CD4-positive, alpha-beta T cell treated with Interleukin-17A for 4 hours (primary cell): ENCODE measurements around the gene SLC22A15.
A peak's percentile ranks its signal among the peaks of the same experiment; 100 is the strongest.
"Not testable (repeated sequence)": the region's sequence is repeated elsewhere in the genome, so short reads cannot be mapped to it uniquely, and the experiment has no call there.

ENCODE experiments used
- DNase-seq: peaks from one replicate; pipeline ENCODE4 v3.0.0-alpha.2; 2020; ENCODE audit warnings: mixed read lengths

Gene SLC22A15

GRCh38 chr1:115980998-115981993, 5.0 kb downstream of the SLC22A15 start:
- DNase-seq, result no peak

GRCh38 chr1:115982400-115982799, 6.1 kb downstream of the SLC22A15 start:
- no peak for DNase-seq

- DNase-seq, result no peak
These were observed 7.3 kb downstream of the SLC22A15 start for GRCh38 chr1:115983584-115983983.

- DNase-seq, result no peak
These were observed 11.3 kb downstream of the SLC22A15 start for GRCh38 chr1:115987623-115988022.

GRCh38 chr1:115988953-115989352, 12.6 kb downstream of the SLC22A15 start:
- no peak for DNase-seq

- no peak for DNase-seq
These were observed 13.4 kb downstream of the SLC22A15 start for GRCh38 chr1:115989699-115990098.

GRCh38 chr1:115991909-115992308, 15.6 kb downstream of the SLC22A15 start:
- no peak for DNase-seq

- DNase-seq, result not testable (repeated sequence)
These were observed 21.6 kb downstream of the SLC22A15 start for GRCh38 chr1:115997921-115998320.

- no peak for DNase-seq
These were observed 25.6 kb downstream of the SLC22A15 start for GRCh38 chr1:116001739-116002487.

GRCh38 chr1:116002781-116003420, 26.6 kb downstream of the SLC22A15 start:
- DNase-seq, result no peak

- no peak for DNase-seq
These were observed 27.5 kb downstream of the SLC22A15 start for GRCh38 chr1:116003823-116004222.

GRCh38 chr1:116006486-116006964, 30.2 kb downstream of the SLC22A15 start:
- DNase-seq, result no peak

GRCh38 chr1:116008656-116009390, 32.5 kb downstream of the SLC22A15 start:
- DNase-seq, result no peak

GRCh38 chr1:116012716-116013115, 36.4 kb downstream of the SLC22A15 start:
- no peak for DNase-seq

- DNase-seq, result no peak
These were observed 39.4 kb downstream of the SLC22A15 start for GRCh38 chr1:116015679-116016078.

- DNase-seq, result no peak
These were observed 41.7 kb downstream of the SLC22A15 start for GRCh38 chr1:116018007-116018406.

GRCh38 chr1:116019653-116020253, 43.4 kb downstream of the SLC22A15 start:
- DNase-seq, result no peak

- DNase-seq, result peak; percentile 46
These were observed 44.5 kb downstream of the SLC22A15 start for GRCh38 chr1:116020668-116021272.

GRCh38 chr1:116024626-116025025, 48.3 kb downstream of the SLC22A15 start:
- DNase-seq, result no peak

GRCh38 chr1:116026631-116027030, 50.3 kb downstream of the SLC22A15 start:
- DNase-seq, result no peak

- DNase-seq, result no peak
These were observed 55.1 kb downstream of the SLC22A15 start for GRCh38 chr1:116031302-116031835.
